OCI-LY1 (cell line): ENCODE measurements around the gene SDC1.

Source experiments
- H2AFZ ChIP-seq: fragments of 200-600 bp; sonication (generic), shearing (Covaris generic); 2 replicates; pipeline ENCODE4 v1.6.0; 2014; ENCODE audit warnings: antibody characterized with exemption, mild to moderate bottlenecking, low read length
- H3F3A ChIP-seq: fragments of 200-600 bp; sonication (generic), shearing (Covaris generic); 2 replicates; pipeline ENCODE4 v1.6.0; 2014; ENCODE audit warnings: mild to moderate bottlenecking, antibody characterized with exemption, low read length, moderate library complexity; ENCODE audit not compliant: insufficient read depth
- H3K27ac ChIP-seq: fragments of 200-600 bp; sonication (generic); 2 replicates; pipeline ENCODE4 v1.5.1; 2014; ENCODE audit warnings: low read length, mixed run types, mild to moderate bottlenecking, low read depth; ENCODE audit not compliant: poor library complexity, severe bottlenecking
- H3K27me3 ChIP-seq: fragments of 200-600 bp; sonication (generic); 2 replicates; pipeline ENCODE4 v1.6.0; 2014; ENCODE audit warnings: antibody characterized with exemption, mild to moderate bottlenecking, low read length, moderate library complexity; ENCODE audit not compliant: insufficient read depth
- H3K36me3 ChIP-seq: fragments of 200-600 bp; sonication (generic); 2 replicates; pipeline ENCODE4 v1.6.1; 2014; ENCODE audit warnings: mild to moderate bottlenecking, antibody characterized with exemption, low read length, moderate library complexity, mixed read lengths; ENCODE audit not compliant: insufficient read depth
- H3K4me1 ChIP-seq: fragments of 200-600 bp; sonication (generic); 2 replicates; pipeline ENCODE4 v1.5.1; 2014; ENCODE audit warnings: mild to moderate bottlenecking, low read length, moderate library complexity; ENCODE audit not compliant: insufficient read depth, severe bottlenecking
- H3K4me2 ChIP-seq: fragments of 200-600 bp; sonication (generic), shearing (Covaris generic); 2 replicates; pipeline ENCODE4 v1.6.1; 2014; ENCODE audit warnings: low read length
- H3K4me3 ChIP-seq: fragments of 200-600 bp; sonication (generic); 2 replicates; pipeline ENCODE4 v1.5.1; 2014; ENCODE audit warnings: low read length, low read depth, mild to moderate bottlenecking, mixed read lengths; ENCODE audit not compliant: poor library complexity, severe bottlenecking
- H3K79me2 ChIP-seq: fragments of 200-600 bp; shearing (Covaris generic); 2 replicates; pipeline ENCODE4 v1.6.1; 2016; ENCODE audit warnings: mixed run types, low read length, mixed read lengths; ENCODE audit not compliant: insufficient read depth
- H3K9ac ChIP-seq: fragments of 200-600 bp; sonication (generic), shearing (Covaris generic); 2 replicates; pipeline ENCODE4 v1.6.1; 2014; ENCODE audit warnings: mild to moderate bottlenecking, low read length, mixed read lengths
- H3K9me2 ChIP-seq: fragments of 200-600 bp; sonication (generic), shearing (Covaris generic); 2 replicates; pipeline ENCODE4 v1.6.1; 2014; ENCODE audit warnings: low read depth, mild to moderate bottlenecking, low read length, mixed read lengths
- H3K9me3 ChIP-seq: fragments of 200-600 bp; shearing (Covaris generic); 2 replicates; pipeline ENCODE4 v1.6.1; 2014; ENCODE audit warnings: low read length, mixed read lengths
- H4K20me1 ChIP-seq: fragments of 200-600 bp; sonication (generic), shearing (Covaris generic); 2 replicates; pipeline ENCODE4 v1.6.0; 2016; ENCODE audit warnings: mild to moderate bottlenecking, low read length; ENCODE audit not compliant: insufficient read depth
- EZH2 ChIP-seq: fragments of 200-600 bp; sonication (generic), shearing (Covaris generic); IDR thresholded peaks from 2 replicates; pipeline ENCODE4 v1.8.0; 2017; ENCODE audit warnings: borderline replicate concordance, mixed run types, mild to moderate bottlenecking, antibody characterized with exemption, low read length, moderate library complexity, mixed read lengths
- TF ChIP-seq, protein P1 (sequence below): fragments of 200-600 bp; sonication (generic), shearing (Covaris generic); IDR thresholded peaks from 2 replicates; pipeline ENCODE4 v1.5.1; 2017; ENCODE audit warnings: mild to moderate bottlenecking, antibody characterized with exemption, low read length, moderate library complexity, mixed read lengths

SDC1 gene

DNA sequence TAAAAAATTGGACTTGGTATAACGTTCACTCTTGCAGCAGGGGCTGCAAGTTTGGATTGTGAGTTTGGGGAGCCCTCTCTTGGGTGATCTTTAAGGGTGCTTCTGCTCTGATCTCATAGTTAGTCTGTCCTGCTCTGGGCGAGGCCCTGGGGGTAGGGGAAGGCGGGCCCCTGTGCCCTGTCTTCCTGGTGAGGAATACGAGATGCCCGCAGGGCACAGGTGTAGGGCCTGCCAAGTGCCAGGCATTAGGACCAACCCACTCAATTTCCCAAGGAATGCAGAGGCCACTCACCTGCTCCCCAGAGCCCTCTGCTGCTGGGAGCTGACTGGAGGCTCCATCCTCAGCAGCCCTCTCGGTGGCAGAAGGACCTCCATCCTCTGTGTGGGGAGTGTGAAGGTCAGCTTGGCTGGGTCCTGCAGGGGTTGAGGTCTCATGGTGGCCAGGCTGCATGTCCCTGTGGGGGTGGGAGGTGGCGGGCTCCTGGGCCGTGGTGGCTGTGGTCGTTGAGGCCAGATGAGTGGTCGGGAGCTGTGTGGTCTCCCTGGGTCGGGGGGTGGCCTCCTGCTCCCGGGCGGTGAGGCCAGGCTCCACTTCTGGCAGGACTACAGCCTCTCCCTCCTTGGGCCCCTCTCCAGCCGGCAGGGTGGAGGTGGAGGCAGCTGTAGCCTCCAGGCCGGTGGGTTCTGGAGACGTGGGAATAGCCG lies 21.3 kb downstream of the SDC1 start:
- H3K36me3 ChIP-seq: no peaks in the 10 kb centered on the region
- no peak overlapping the region for H3K4me3 ChIP-seq
- no peak for TF ChIP-seq EZH2
- TF ChIP-seq, protein P1, sequence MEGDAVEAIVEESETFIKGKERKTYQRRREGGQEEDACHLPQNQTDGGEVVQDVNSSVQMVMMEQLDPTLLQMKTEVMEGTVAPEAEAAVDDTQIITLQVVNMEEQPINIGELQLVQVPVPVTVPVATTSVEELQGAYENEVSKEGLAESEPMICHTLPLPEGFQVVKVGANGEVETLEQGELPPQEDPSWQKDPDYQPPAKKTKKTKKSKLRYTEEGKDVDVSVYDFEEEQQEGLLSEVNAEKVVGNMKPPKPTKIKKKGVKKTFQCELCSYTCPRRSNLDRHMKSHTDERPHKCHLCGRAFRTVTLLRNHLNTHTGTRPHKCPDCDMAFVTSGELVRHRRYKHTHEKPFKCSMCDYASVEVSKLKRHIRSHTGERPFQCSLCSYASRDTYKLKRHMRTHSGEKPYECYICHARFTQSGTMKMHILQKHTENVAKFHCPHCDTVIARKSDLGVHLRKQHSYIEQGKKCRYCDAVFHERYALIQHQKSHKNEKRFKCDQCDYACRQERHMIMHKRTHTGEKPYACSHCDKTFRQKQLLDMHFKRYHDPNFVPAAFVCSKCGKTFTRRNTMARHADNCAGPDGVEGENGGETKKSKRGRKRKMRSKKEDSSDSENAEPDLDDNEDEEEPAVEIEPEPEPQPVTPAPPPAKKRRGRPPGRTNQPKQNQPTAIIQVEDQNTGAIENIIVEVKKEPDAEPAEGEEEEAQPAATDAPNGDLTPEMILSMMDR: no peak
- H3K4me2 ChIP-seq: no peak overlapping the region
- no peaks in the 10 kb centered on the region for H3K27me3 ChIP-seq
- no peaks in the 10 kb centered on the region for H3K9me2 ChIP-seq
- H3K4me1 ChIP-seq: no peaks in the 10 kb centered on the region
- H3K9me3 ChIP-seq: no peaks in the 10 kb centered on the region
- H3K79me2 ChIP-seq: no peaks in the 10 kb centered on the region
- no peak overlapping the region for H3K27ac ChIP-seq
- no peaks in the 10 kb centered on the region for H3F3A ChIP-seq
- H2AFZ ChIP-seq: no peak overlapping the region
- H3K9ac ChIP-seq: no peak overlapping the region
- no peaks in the 10 kb centered on the region for H4K20me1 ChIP-seq

DNA sequence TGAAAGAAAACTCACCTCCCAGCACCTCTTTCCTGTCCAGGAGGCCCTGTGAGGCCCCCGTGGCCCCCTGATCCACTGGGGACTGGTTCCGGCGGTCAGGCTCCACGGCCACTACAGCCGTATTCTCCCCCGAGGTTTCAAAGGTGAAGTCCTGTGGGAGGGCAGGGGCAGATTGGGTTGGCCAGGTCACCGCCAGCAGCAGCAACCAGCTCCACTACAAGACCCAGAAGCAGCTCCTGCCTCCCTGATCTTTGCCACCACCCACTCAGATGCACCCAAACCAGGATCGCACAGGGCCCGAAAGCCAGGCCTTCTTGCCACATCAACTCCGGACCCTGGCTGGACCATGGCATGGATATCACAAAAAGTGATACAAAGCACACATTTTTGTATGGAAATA lies 21.9 kb downstream of the SDC1 start:
- H2AFZ ChIP-seq: no peak overlapping the region
- no peaks in the 10 kb centered on the region for H3K9me2 ChIP-seq
- no peaks in the 10 kb centered on the region for H3K4me1 ChIP-seq
- no peaks in the 10 kb centered on the region for H4K20me1 ChIP-seq
- no peaks in the 10 kb centered on the region for H3K9me3 ChIP-seq
- H3K79me2 ChIP-seq: no peaks in the 10 kb centered on the region
- H3K4me2 ChIP-seq: no peak overlapping the region
- no peak overlapping the region for H3K4me3 ChIP-seq
- H3F3A ChIP-seq: no peaks in the 10 kb centered on the region
- H3K9ac ChIP-seq: no peak overlapping the region
- no peak for TF ChIP-seq EZH2
- TF ChIP-seq, protein P1: no peak
- H3K36me3 ChIP-seq: no peaks in the 10 kb centered on the region
- H3K27ac ChIP-seq: no peak overlapping the region
- H3K27me3 ChIP-seq: no peaks in the 10 kb centered on the region

DNA sequence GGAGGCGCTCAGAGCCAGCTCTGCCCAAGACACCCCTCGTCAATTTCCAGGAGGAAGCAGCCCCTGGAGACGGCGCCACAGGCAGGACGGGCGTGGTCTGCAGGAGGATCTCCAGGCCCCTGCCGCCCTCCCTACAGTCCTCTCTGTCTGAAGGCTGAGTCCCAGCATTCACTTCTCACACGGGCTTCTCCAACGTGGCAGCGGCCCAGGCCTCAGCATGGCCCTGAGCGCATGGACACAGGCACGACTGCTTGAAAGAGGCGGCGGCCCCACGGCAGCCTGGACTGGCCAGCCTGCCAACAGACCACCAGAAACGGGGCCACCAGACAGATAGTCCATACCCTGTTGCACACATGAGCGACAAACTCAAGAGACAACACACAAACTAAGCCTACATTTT lies 23.3 kb downstream of the SDC1 start:
- Histone ChIP-seq H3K4me1 (no peaks in the 10 kb centered on the region), H4K20me1 (no peaks in the 10 kb centered on the region), H3K4me2 (no peak overlapping the region), H3K9me3 (no peaks in the 10 kb centered on the region), H3K9ac (no peak overlapping the region), H3K27ac (no peak overlapping the region), H3K9me2 (no peaks in the 10 kb centered on the region), H3K36me3 (no peaks in the 10 kb centered on the region), H3K27me3 (no peaks in the 10 kb centered on the region), H3K4me3 (no peak overlapping the region), H2AFZ (no peak overlapping the region), H3F3A (no peaks in the 10 kb centered on the region), H3K79me2 (no peaks in the 10 kb centered on the region)
- TF ChIP-seq EZH2: no peak
- TF ChIP-seq, protein P1: no peak
